Amygdala (tissue), 56 donors: ENCODE data around the gene ARL15.
"Not testable (repeated sequence)": the region's sequence is repeated elsewhere in the genome, so short reads cannot be mapped to it uniquely, and the experiment has no call there.

ENCODE experiments used
- DNase-seq, 56 donors: peaks; one replicate each; lab custom pipeline; 2025; lab: John Stamatoyannopoulos, UW

The ARL15 gene

DNA sequence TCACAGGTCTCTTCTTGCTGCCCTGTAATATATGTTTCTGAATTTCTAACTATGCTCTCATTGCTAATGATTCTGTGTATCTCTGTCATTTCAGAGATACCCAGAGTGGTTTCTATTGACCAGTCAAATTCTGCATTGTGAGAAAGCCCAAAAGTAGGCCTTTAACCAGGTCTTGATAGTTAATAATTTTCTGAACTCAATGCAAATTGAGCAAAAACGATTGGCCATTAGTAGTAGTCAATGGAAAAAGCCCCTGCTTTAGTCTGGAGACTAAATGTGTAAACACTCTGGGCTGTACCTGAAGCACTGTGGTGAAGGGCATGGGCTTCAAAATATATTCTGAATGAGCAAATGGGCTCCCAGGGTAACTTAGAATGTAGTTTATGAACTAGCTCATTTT is 307.6 kb downstream of the ARL15 start:
- DNase-seq = no peak

DNA sequence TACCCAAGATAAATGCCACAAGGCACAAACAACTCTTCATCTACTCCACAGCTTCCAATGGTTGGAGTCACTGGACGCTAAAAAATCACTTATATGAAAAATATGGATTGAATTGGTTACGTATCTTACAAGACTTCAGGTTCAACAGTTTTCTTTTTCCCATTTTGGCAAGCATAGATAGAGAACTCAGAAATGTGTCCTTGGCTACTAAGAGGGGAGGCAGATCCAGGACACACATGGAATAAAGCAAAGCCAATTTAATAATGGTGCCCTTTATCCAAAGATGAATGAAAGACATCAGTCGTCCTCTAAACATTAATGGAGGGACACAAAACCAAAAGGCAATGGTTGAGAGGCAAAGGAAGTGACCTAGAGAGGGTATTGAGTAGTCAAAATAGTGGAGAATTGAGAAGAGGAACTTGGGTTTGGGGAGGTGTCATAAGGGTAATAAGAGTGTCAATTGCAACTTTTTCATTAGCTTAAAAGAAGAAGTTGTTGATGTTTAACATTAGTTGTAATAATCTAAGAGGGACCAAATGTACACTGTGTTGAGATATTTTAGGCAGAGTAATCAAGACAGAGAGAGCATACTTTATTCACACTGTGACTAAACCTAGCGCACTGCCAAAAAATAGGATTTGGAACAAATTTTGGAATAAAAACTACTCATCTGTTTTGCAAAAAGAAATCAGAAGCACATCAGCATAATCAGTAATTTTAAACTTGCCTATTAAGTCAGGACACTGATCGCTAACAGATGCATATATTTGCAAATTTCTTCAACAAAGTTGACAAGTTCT is 308.2 kb downstream of the ARL15 start:
- DNase-seq = no peak

DNA sequence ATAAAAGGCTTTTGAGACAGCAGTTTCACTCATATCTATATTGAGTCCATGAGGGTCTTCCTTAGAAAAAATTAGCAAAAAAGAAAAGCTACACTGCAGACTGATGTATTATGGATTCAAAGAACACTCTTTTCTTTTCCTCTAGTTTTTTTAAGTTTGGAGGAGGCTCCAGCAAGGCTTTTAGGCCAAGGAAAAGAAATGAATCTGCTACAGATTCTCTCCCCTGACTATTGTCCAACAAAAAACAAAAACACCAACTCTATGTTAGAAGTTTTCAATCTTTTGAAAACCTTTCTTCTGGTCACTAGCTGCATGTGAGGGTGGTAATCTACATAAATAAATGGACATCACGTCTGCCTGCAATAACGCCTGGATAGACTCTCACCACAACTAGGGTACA is 310.4 kb downstream of the ARL15 start:
- DNase-seq = no peak

DNA sequence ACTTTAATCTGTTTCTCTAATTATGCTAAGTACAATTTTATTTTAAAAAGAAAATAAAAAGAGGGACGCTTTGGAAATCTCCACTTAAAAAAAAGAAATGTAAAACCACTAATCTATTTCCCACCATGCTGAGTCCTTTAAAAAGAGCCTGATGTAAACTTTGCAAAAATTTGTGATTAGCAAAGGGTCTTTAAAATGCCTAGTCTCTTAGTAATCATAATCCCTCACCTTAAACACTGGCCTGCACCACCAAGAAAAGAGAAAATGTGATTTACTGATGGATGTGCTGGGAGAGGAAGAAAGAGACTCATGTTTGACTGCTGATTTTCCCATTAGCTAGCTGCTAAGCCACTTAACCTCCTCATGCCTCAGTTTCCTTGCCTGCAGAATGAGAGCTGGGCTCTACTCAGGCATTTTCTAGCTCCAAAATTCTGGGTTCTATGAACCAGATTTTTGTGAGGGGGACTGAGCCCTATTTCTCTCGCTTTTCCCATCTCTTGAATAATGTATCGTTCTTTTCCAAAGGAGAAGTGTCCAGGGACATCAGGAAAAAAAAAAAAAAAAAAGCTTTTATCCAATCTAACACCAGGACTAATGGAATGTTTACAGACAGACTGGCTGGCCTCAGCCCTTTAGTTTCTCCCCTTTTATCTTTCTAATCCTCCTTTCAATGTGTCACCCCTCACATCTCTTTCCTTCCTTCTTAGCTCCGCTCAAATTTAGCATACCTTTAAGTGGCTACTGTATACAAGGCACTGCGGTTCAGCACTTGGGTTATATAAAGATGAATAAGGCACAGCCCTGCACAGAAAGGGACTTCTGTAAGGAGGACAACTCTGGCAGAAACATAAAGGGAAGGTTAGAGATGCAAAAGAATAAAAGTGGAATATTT is 312.4 kb downstream of the ARL15 start:
- no peak for DNase-seq

DNA sequence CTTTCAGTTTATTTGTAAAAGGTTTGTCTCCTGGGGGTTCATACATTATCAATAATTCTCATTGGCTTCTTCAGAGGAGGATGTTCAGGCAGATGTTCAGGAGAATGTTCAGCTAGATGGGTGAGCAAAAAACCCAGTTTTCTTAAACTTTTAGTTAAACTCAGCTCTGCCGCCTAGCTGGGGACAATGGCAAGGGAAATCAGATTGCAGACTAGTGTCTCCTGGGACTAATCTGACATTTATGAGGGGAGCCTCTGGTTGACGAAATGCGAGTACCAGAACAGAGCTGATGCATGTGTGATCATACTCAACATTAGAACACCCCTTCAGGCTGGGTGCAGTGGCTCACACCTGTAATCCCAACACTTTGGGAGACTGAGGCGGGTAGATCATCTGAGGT is 314.4 kb downstream of the ARL15 start:
- DNase-seq = no peak

DNA sequence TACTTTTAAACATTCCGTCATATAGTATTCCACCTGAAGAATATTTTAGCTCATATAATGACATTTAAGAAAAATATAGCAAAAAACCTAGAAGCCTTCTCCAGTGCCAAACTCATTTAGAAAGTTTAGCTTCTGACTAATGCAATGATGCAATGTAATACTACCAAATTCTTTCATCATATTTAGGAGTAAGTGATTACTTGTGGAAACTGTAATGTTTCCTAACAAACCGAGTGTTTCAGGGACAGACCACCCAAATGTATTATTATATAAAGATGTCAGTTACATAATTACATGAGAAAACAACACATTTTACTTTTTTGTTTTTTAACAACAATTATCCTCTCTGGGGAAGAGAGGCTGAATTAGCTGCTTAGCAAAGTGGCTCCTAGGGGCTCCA is 316.2 kb downstream of the ARL15 start:
- no peak for DNase-seq

DNA sequence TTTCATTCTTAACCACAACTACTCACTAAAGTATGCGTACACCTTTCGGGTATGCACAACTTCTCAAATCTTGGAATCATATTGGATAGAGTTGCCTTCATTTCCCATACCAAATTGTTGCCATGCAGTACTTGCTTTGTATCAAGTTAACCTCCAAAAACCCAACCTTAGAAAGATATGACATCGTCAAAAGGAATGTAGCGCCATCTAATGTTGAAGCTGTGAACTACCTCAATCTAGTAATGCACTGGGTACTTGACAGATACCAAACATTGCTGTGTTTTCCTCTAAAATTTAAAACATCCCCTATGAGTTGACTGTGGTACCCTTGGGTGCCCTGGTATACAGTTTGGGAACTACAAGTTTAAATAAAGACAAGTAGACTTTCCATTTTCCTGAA is 318.4 kb downstream of the ARL15 start:
- no peak for DNase-seq

DNA sequence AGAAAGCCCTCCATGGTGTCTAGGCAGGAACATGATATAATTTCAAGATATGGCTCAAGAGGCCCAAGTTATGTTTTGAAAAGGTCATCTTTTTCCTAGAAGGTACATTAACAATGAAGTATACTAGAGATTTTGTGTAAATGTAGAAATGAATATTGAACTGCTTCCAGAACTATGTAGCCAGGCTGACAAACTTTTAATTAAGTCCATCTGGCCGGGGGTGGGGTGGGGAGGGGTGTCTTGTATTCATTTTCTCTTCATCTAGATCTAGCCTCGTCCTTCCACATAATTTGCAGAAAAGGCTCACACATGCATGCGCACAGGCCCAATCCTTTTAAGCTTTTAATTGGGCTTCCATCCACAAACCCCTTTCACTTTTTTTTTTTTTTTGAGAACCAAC is 323.3 kb downstream of the ARL15 start:
- no peak for DNase-seq

DNA sequence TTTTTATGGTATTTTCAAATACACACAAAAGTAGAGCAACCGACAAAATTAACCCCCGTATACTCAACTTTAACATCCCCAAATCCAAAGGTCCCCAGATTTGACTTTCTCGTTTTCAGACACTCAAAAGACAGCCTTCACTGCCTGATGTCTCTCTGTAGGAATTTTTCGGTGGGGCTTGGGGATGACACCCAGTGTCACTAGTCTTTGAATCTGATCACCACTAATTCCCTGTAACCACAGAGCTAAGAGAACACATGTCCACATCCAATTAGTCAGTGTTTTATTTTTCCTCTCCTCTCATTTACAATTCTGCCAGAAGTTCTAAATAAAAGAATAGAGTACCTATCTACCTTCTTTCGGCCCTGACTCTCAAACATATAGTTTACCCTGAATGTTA is 324.6 kb downstream of the ARL15 start:
- no peak for DNase-seq

DNA sequence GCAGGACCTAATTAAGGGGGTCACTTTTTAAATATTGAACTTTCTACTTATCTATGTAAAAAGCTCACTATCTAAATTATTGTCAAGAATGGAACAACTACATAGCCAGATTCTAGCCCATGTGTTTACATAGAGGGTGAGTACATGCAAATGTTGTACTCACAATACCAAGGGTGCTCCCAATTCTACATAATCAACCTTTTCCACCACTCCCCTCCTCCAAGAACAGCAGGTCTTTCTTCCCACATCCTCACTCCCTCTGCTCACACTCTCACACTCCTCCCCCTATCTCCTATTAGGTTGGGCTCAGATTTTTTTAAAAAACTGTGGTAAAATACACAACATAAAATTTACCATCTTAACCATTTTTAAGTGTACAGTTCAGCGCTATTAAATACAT is 325.4 kb downstream of the ARL15 start:
- no peak for DNase-seq

DNA sequence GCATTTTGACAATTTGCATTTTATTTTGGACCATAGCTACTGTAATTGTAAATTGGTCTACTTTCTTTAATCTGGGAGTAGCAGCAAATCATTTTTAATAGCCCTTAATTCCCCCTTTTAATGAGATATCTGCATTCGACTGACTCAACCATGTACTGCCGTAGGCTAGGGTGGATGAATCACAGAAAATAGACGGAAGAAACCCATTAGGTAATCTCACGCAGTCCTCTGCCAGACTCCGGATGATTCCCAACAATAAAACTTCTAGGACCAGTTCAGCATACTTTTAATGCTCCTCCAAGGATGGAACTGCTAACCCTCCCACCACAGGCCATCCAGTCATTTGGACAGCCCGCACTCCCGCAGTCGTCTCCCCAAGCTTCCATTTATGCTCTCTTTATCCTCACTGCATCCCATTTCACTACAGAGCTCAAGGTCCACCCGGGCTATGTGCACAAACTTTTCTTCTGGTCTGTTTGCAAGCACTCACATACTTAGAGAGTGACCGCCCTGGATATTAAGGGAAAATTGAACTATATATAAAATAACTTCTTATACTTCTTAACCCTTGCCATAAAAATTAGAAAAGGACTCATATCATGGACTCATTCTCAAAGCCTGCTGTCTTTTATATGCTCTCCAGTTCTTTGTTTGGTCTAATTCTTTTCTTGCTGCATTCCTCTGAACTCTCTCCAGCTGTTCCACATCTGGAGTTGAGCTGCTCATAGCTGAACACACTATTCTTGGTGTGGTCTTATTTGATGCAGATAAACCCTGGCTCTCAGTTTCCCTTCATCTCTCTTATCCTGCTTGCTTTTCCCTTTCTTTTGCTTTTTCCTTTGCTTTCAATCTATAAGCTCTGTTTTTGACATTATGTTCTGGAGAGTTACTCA is 326.6 kb downstream of the ARL15 start:
- no peak for DNase-seq

DNA sequence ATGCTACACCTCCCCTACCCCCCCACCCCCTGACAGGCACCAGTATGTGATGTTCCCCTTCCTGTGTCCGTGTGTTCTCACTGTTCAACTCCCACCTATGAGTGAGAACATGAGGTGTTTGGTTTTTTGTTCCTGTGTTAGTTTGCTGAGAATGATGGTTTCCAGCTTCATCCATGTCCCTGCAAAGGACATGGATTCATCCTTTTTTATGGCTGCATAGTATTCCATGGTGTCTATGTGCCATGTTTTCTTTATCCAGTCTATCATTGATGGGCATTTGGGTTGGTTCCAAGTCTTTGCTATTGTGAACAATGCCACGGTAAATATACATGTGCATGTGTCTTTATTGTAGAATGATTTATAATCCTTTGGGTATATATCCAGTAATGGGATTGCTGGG is 328.1 kb downstream of the ARL15 start:
- DNase-seq = not testable (repeated sequence)

DNA sequence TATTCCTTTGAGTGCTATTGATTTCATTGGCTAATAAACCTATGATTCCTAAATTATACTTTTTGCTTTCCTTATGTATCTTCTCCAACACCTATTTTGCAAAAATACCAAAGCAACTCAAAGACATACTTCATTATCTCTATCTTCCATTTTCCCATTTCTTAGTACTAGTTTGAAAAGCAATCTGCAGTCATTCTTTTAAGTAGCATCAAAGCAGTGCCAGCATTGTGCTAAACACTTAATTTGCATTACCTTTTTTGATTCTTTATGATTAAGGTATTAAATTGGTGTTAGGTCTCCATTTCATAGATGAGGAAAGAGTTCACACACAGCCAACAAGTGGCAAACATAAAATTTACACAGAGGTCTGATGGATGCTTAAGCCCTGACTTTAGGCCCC is 330.3 kb downstream of the ARL15 start:
- no peak for DNase-seq

DNA sequence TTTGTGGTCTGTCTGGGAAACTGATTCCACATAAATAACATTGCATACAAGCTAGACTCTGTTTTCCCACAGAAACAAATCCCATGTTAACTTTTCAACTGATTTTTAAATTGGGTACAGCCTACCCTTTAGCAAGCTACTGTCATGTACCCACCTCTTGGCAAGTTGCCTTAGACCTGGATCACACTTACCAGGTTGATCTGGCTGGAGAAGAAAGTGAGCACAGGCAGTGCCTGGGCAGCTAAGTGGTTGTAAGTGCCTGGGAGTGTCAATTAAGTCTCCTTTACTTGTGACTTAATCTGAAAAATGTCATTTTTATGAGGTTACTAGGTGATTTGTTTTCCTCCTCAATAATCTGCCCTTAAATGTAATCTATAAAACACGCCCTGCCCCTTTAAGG is 336.4 kb downstream of the ARL15 start:
- DNase-seq = no peak

DNA sequence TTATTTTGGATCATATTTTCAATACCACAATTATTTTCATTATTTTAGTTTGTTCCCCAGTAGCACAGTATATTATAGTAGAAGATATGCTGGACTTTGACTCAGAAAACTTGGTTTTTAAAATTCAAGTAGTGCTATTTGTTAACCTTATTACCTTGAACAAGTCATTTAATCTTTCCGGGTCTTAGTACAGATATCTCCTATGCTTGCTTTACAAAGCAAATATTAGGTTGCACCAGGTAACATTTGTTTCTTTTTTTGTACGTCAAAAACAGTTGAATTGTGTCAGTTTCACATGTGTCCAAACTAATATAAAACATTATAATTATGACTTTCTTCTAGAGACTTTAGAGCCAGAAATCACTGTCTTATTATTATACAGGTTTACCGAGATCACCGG is 338.1 kb downstream of the ARL15 start:
- DNase-seq = no peak

DNA sequence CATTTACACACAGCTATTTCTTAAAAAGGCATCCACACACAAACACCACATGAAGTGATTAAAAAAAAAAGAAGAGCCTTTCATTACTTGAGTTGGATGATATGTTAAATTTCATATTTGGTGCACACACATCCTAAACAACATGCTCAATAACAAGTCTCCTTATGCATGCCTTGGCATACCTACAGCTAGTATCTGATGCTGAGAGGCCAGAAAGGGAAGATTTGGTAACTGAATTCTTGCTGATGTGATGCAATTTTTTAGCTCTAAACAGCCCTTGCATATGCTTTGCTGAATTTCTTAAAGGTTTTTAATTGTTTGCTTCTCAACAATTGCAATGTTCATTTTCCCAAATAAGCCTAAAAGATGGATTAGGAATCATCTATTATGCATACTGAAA is 338.8 kb downstream of the ARL15 start:
- DNase-seq = no peak

DNA sequence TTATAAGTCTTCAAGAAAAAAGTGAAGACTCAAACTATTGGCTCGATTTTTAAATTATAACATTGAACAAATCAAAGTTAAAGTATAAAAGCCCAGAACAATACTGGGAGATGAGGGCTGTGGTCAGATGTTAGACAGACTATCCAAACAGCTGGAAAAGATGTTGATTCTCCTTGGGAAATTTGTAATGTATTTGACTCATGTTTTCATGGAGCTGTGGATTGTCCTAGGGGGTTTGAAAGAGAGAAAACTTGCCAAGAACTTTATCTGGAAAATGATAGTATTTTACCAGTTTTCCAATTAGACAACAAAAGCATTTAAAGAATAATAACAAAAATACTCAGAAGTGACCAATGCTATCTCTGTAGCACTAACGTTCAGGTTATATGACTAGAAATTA is 339.2 kb downstream of the ARL15 start:
- DNase-seq = no peak

DNA sequence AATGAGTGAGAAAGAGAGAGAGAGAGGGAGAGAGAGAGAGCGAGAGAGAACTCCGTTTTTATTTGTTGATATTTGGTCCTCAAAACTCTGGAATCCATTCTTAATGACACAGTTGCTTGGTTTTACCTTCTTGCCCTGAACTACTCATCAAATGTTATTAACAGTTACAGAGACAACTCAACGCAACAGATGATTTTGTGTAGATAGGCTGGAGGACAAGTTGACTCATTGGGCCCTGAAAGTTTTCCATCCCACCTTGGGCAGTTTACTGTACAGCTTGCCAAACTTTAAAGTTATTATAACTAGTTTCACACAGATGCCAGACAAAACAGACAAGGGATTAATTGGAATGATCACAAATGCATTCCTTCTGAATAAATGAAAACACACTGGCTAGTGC is 339.9 kb downstream of the ARL15 start:
- DNase-seq = no peak

DNA sequence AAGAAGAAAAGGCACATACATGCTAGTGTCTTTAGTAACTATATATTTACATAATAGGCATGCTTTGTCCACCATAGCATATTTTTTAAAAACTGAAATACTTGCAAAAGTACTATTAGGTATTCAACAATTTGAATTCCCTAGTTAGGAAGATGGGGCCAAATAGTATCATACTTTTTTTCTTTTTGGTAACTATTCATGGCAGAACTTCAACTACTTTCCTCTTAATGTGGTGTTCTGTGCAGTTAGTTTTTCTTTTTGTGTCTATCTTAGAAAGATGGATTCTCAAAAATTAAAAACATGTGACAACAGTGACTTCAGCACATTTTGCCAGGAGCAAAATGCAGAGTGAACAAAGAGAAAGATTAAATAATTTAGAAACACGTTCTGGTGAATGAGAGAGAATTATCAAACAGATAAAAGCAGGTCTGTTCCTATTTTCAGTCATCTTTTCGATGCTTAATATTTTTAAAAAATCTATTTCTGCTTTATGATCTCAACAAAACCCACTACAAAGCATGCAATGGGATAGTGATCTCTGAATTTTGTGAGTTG is 341.1 kb downstream of the ARL15 start:
- DNase-seq = no peak

DNA sequence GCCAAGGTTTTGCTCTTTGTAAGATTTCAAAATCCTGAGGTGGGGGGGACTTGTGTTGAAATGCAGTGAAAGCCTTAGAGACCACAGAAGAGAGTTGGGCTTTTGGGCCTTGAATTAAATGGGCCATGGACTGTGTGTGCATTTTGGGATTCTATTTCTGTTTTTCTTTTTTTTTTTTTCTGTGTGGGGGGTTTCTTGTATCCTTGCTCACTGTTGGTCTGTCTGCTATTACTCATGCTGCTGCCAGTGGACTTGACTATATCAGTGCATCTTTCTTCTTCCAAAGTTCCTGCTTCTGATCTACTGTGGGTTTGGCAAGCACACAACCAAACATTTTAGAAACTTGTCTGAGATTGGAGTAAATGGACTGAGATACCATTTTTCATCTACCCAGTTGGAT is 344.9 kb downstream of the ARL15 start:
- no peak for DNase-seq

DNA sequence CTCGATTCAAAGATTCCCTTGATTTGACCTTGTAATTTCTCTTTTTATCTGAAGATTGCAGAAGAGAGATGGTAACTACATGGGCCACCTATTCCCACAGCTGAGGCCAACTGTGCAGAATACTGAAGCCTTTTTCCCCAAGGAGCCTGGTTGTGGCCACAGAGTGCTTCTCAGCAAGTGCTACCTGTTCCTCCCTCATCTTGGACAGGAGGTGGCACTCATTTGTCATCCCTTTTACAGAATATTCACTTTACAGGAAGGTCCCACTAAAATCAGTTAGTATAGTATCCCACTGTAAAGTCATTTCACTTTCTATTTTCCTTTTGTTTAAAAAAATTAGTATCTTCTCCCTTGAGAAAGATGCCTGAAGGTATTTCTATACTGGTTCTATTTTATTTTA is 346.4 kb downstream of the ARL15 start:
- DNase-seq = no peak
